ENCODE data around the gene PGAP3. TPM values are rescaled to one million over a fixed set of nuclear protein-coding genes. Genes with fewer than 3 reads are reported as not detected.

PGAP3 gene
- polyA plus RNA-seq, 3 donors: 8.3 to 19.3 (median 9.2) TPM

DNA sequence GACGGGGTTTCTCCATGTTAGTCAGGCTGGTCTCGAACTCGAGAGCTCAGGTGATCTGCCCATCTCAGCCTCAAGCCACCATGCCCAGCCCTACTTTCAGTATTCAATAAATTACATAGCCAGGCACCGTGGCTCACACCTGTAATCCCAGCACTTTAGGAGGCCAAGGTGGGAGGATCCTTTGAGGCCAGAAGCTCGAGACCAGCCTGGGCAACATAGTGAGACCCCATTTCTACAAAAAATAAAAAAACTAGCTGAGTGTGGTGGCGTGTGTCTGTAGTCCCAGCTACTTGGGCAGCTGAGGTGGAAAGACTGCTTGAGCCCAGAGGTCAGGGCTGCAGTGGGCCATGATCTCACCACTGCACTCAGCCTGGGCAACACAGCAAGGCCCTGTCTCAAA is 34.2 kb upstream of the PGAP3 start:
- H3K4me1 Mint-ChIP-seq: peaks cover 2% of the 10 kb centered on the region
- Histone ChIP-seq H3K4me3 (replicated peaks in 1 of 3; ENCODE audit: low read depth in 2 of 3, low read length in 3 of 3) (no peak overlapping the region), H3K27ac (ENCODE audit: low read depth in 1 of 2, low read length in 2 of 2) (no peak overlapping the region), H3K4me2 (replicated peaks; ENCODE audit: extremely low read depth, low read length, poor library complexity, severe bottlenecking) (no peak overlapping the region), H4K20me1 (ENCODE audit: insufficient read depth, low read length) (no peaks in the 10 kb centered on the region), H3K4me1 (ENCODE audit: control insufficient read depth in 1 of 2, insufficient read depth in 2 of 2, low read length in 2 of 2) (peaks cover 0 to 4% of the 10 kb centered on the region in 2 donors), H3K9me3 (replicated peaks in 1 of 2; ENCODE audit: control insufficient read depth in 1 of 2, insufficient read depth in 1 of 2, low read length in 2 of 2) (no peaks in the 10 kb centered on the region), H3K9ac (ENCODE audit: insufficient read depth, low read length, poor library complexity, severe bottlenecking) (no peak overlapping the region), H3K36me3 (replicated peaks in 1 of 2; ENCODE audit: control insufficient read depth in 1 of 2, insufficient read depth in 2 of 2, low read length in 2 of 2) (peaks cover under 1 to 7% of the 10 kb centered on the region in 2 donors), H3K79me2 (ENCODE audit: insufficient read depth, low read length) (no peaks in the 10 kb centered on the region), H3K27me3 (ENCODE audit: control insufficient read depth in 2 of 2, insufficient read depth in 2 of 2, low read length in 2 of 2) (no peaks in the 10 kb centered on the region), H2AFZ (ENCODE audit: insufficient read depth, low read depth, low read length, poor library complexity, severe bottlenecking) (no peak overlapping the region)
- no peak overlapping the region for H3K27ac Mint-ChIP-seq
- H3K27me3 Mint-ChIP-seq (ENCODE audit: low read depth in 3 of 3): peaks cover 1 to 5% (median 2%) of the 10 kb centered on the region in 3 donors
- WGBS (ENCODE audit: insufficient coverage): 83% methylated on average over 2 of the region's 6 CpGs
- intact Hi-C loops (cut with micrococcal nuclease): no loop called here
- DNase-seq: no peak
- H3K9me3 Mint-ChIP-seq: peaks cover 0 to 2% (median 0%) of the 10 kb centered on the region in 7 donors
- peaks cover 8 to 14% of the 10 kb centered on the region in 2 donors for H3K36me3 Mint-ChIP-seq
- TF ChIP-seq, protein P1, sequence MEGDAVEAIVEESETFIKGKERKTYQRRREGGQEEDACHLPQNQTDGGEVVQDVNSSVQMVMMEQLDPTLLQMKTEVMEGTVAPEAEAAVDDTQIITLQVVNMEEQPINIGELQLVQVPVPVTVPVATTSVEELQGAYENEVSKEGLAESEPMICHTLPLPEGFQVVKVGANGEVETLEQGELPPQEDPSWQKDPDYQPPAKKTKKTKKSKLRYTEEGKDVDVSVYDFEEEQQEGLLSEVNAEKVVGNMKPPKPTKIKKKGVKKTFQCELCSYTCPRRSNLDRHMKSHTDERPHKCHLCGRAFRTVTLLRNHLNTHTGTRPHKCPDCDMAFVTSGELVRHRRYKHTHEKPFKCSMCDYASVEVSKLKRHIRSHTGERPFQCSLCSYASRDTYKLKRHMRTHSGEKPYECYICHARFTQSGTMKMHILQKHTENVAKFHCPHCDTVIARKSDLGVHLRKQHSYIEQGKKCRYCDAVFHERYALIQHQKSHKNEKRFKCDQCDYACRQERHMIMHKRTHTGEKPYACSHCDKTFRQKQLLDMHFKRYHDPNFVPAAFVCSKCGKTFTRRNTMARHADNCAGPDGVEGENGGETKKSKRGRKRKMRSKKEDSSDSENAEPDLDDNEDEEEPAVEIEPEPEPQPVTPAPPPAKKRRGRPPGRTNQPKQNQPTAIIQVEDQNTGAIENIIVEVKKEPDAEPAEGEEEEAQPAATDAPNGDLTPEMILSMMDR (IDR thresholded peaks at IDR 0.05): no peak
- no peak overlapping the region for H3K4me3 Mint-ChIP-seq

DNA sequence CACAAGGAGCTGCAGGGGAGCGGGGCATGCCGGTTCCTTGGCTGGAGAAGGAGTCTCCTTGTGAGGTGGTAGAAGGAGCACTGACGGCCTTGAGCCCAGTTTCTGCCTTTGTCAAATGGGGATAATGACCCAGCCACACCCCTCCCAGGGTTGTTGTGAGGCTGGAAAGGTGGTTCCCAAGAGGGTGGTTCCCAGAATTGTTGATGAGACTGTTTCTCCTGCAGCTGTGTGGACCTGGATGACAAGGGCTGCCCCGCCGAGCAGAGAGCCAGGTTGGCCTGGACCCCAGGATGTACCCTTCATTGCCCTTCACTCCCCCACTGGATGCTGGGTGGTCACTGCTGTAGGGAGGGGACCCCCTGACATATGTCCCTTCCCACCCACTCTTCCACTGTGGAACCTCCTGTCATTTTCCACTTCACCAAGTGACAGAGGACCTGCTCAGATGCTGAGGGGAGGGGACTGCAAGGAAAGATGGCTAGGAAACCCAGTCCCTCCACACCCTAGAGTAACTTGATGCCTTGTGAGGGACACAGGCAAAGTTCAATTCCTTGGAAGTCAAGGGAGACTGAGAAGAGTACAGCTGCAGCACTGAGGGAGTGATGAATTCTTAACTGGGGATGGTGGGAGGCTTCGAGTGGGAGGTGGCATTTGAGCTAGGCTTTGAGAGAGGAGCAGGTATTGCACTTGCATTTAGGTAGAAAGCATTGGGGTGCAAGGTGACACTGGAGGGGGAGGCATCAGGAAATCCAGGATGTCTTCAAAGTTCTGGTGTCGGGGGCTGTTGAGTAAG is 31.9 kb upstream of the PGAP3 start:
- Histone ChIP-seq H3K79me2 (ENCODE audit: insufficient read depth, low read length) (no peaks in the 10 kb centered on the region), H3K27me3 (ENCODE audit: control insufficient read depth in 2 of 2, insufficient read depth in 2 of 2, low read length in 2 of 2) (no peaks in the 10 kb centered on the region), H2AFZ (ENCODE audit: insufficient read depth, low read depth, low read length, poor library complexity, severe bottlenecking) (no peak overlapping the region), H3K4me1 (ENCODE audit: control insufficient read depth in 1 of 2, insufficient read depth in 2 of 2, low read length in 2 of 2) (peaks cover 0 to 4% of the 10 kb centered on the region in 2 donors), H3K4me2 (replicated peaks; ENCODE audit: extremely low read depth, low read length, poor library complexity, severe bottlenecking) (no peak overlapping the region), H4K20me1 (ENCODE audit: insufficient read depth, low read length) (no peaks in the 10 kb centered on the region), H3K9ac (ENCODE audit: insufficient read depth, low read length, poor library complexity, severe bottlenecking) (no peak overlapping the region), H3K9me3 (replicated peaks in 1 of 2; ENCODE audit: control insufficient read depth in 1 of 2, insufficient read depth in 1 of 2, low read length in 2 of 2) (no peaks in the 10 kb centered on the region), H3K36me3 (replicated peaks in 1 of 2; ENCODE audit: control insufficient read depth in 1 of 2, insufficient read depth in 2 of 2, low read length in 2 of 2) (no peaks in the 10 kb centered on the region), H3K27ac (ENCODE audit: low read depth in 1 of 2, low read length in 2 of 2) (no peak overlapping the region), H3K4me3 (replicated peaks in 1 of 3; ENCODE audit: low read depth in 2 of 3, low read length in 3 of 3) (no peak overlapping the region)
- no peak for DNase-seq
- no peak overlapping the region for H3K27ac Mint-ChIP-seq
- peaks cover 0 to 2% (median 0%) of the 10 kb centered on the region in 7 donors for H3K9me3 Mint-ChIP-seq
- intact Hi-C loops (cut with micrococcal nuclease): no loop called here
- TF ChIP-seq, protein P1 (IDR thresholded peaks at IDR 0.05): no peak
- peaks cover 1 to 7% (median 2%) of the 10 kb centered on the region in 3 donors for H3K27me3 Mint-ChIP-seq (ENCODE audit: low read depth in 3 of 3)
- WGBS (ENCODE audit: insufficient coverage): 93% methylated on average over 2 of the region's 7 CpGs
- peaks cover 0 to 1% of the 10 kb centered on the region in 2 donors for H3K36me3 Mint-ChIP-seq
- H3K4me1 Mint-ChIP-seq: peaks cover 2% of the 10 kb centered on the region
- no peak overlapping the region for H3K4me3 Mint-ChIP-seq

Measured in CD14-positive monocyte (primary cell).